Measurements from ENCODE around the gene PPP1R26. TPM values are rescaled to one million over a fixed set of nuclear protein-coding genes. Genes with fewer than 3 reads are reported as not detected.

Gene PPP1R26
- total and polyA plus RNA-seq, 2 experiments from 2014 or later, result 10.7 to 49.8 TPM

DNA sequence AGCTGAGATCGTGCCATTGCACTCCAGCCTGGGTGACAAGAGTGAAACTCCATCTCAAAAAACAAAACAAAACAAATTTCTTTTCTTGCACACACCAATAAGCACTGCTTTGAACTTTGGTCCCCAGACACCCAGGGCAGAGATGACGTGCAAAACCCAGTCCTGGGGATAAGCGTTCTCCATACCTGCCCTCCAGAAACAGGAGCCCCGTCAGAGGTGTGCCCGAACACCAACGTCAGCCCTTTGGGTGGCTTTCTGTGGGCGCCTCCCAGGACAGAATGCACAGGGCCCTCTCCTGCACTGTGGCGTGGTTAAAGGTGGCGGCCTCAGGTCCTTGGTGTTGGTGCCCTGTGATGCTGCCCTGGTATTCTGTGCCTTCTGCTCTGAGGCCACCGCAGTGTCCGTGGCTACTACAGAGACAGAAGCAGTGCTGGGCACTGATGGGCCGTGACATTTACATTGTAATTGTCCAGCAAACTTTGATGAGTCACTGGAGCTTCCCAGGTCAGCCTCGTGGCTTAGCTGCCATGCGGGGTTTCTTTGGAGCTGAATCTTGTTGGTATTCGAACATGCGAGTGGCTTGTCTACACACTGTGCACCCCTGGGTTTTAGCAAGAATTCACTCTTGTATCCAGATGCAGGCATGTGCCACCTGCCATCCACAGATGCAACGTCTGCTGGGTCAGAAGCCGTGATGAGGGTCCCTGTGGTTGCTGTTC is 9.8 kb downstream of the PPP1R26 start:
- no peaks in the 10 kb centered on the region for H3K27me3 ChIP-seq (ENCODE audit: insufficient read depth)
- Mint-ChIP-seq H3K27ac (no peak overlapping the region), H3K27me3 (ENCODE audit: insufficient read depth, low read depth, poor library complexity) (peaks cover 6% of the 10 kb centered on the region), H3K4me3 (no peak overlapping the region), H3K4me1 (peaks cover 2% of the 10 kb centered on the region), H3K9me3 (no peaks in the 10 kb centered on the region), H3K36me3 (ENCODE audit: low read depth) (peaks cover 30% of the 10 kb centered on the region)
- no peak overlapping the region for H2AFZ ChIP-seq
- no peaks in the 10 kb centered on the region for H3F3A ChIP-seq (replicated peaks; ENCODE audit: low read depth)
- H3K9me2 ChIP-seq (ENCODE audit: insufficient read depth), result no peaks in the 10 kb centered on the region
- TF ChIP-seq ETS1 (IDR thresholded peaks at IDR 0.05) (no peak), ZNF462 (CRISPR knock-in tag; IDR thresholded peaks at IDR 0.05) (no peak), POLR2AphosphoS5 (IDR thresholded peaks at IDR 0.05; ENCODE audit: low read depth) (no peak), REST (IDR thresholded peaks at IDR 0.05; ENCODE audit: unreplicated experiment) (no peak), ZNF331 (CRISPR knock-in tag; IDR thresholded peaks at IDR 0.05; ENCODE audit: low read depth) (no peak), NANOG (IDR thresholded peaks at IDR 0.05; ENCODE audit: borderline replicate concordance) (no peak), JUNB (IDR thresholded peaks at IDR 0.05; ENCODE audit: unreplicated experiment) (no peak), CREB1 (CRISPR knock-in tag; IDR thresholded peaks at IDR 0.05; ENCODE audit: low read depth) (no peak), EZH2 (IDR thresholded peaks at IDR 0.05; ENCODE audit: low read depth, unreplicated experiment) (no peak), STAT1 (IDR thresholded peaks at IDR 0.05; ENCODE audit: unreplicated experiment) (no peak), ZNF114 (CRISPR knock-in tag; IDR thresholded peaks at IDR 0.05) (no peak), EZH2phosphoT487 (IDR thresholded peaks at IDR 0.05; ENCODE audit: unreplicated experiment) (no peak), CTCF (conservative IDR thresholded peaks at IDR 0.05; ENCODE audit: low read depth in 2 of 2) (no peak)
- DNase-seq (ENCODE audit: low spot score), result no peak
- H3K4me1 ChIP-seq (ENCODE audit: insufficient read depth), result no peaks in the 10 kb centered on the region
- peaks cover 1% of the 10 kb centered on the region; the same call in 1 of the 2 replicates for H3K36me3 ChIP-seq (ENCODE audit: insufficient read depth)
- peaks cover 4% of the 10 kb centered on the region; the same call in 1 of the 2 replicates for H4K20me1 ChIP-seq (replicated peaks; ENCODE audit: insufficient read depth)
- H3K79me2 ChIP-seq (replicated peaks; ENCODE audit: insufficient read depth), result no peaks in the 10 kb centered on the region
- no peak overlapping the region for H3K4me3 ChIP-seq
- H3K4me2 ChIP-seq, result no peak overlapping the region
- H3K27ac ChIP-seq (ENCODE audit: low read depth), result no peak overlapping the region
- no peak for ATAC-seq

All from GM23338 (cell line).